Pancreas (tissue), 10 donors: ENCODE results near the gene NR2C2. TPM values are rescaled to one million over a fixed set of nuclear protein-coding genes. Genes with fewer than 3 reads are reported as not detected.
A peak's percentile ranks its signal among the peaks of the same experiment; 100 is the strongest.

ENCODE experiments used
- ATAC-seq, 4 donors: fragments of 200-7000 bp; cut with Tn5 transposase; one replicate each; pipeline versions ENCODE4 v1.8.0 to v1.9.1; 2020; ENCODE audit warnings: mild to moderate bottlenecking in 4 of 4, moderate library complexity in 4 of 4
- DNase-seq, 6 donors: peaks; one replicate each; pipeline ENCODE4 v3.0.0-alpha.2; 2020
- FAIRE-seq: peaks from 2 replicates; lab custom pipeline; 2012; peaks lifted over from hg19 to GRCh38; lab: Jason Lieb, UNC
- H3K27ac ChIP-seq, 4 donors: fragments of 200-600 bp; sonication (generic); 1 replicate in 3 of 4; 2 replicates in 1 of 4; pipeline versions ENCODE4 v1.5.0 to v1.8.0; 2020
- H3K27me3 ChIP-seq, 4 donors: fragments of 200-600 bp; one replicate each; pipeline ENCODE4 v1.8.0; 2021
- H3K36me3 ChIP-seq, 3 donors: fragments of 200-600 bp; sonication (generic) in 1 of 3; one replicate each; pipeline versions ENCODE4 v1.5.0 to v1.8.0; 2020 to 2021
- H3K4me1 ChIP-seq, 3 donors: fragments of 200-600 bp; one replicate each; pipeline ENCODE4 v1.8.0; 2021
- H3K4me3 ChIP-seq, 4 donors: fragments of 200-600 bp; sonication (generic) in 2 of 4; one replicate each; pipeline versions ENCODE4 v1.5.0 to v1.8.0; 2020 to 2021
- H3K9me3 ChIP-seq, 4 donors: fragments of 200-600 bp; one replicate each; pipeline ENCODE4 v1.8.0; 2021
- WGBS, 2 donors: extraction: QIAGEN DNeasy Blood & Tissue Kit; methylation state at CpG; one replicate each; pipeline ENCODE4 v1.1.7; 2013; 5-methylcytosine and 5-hydroxymethylcytosine counted together
- intact Hi-C, 3 donors: fragments of 100-400 bp; cut with DNase I; formaldehyde crosslinking; loops; one replicate each; pipeline versions ENCODE4 v1.11.1 to v1.14.2; 2022
- polyA plus RNA-seq, 2 donors: library from polyadenylated mRNA; stranded (reverse); fragments of 200-250 nt; gene quantifications; one replicate each; pipeline ENCODE4 v1.2.3, GENCODE V29; 2013
- total RNA-seq, 6 donors: library from RNA; stranded (reverse); fragmentation: NEBNext Ultra II Directional in 4 of 6; extraction: Animal tissue kit (Norgen Biotek cat#: 25700) in 4 of 6; gene quantifications; one replicate each; pipeline versions ENCODE4 v1.2.1 to v1.2.4, GENCODE V29; 2021 to 2023
- TF ChIP-seq, protein P1 (sequence below), 4 donors: fragments of 200-600 bp; sonication (generic) in 3 of 4; IDR thresholded peaks; one replicate each; pipeline versions ENCODE4 v1.5.0 to v1.8.0; 2021; ENCODE audit warnings: antibody characterized with exemption in 4 of 4
- donor health status: healthy with polysubstance abuse.
- donor health status: DM: no; HTN: no; CAD: no; lungs with moderate emphysema.
- donor health status: DM: no; HTN: no; CAD: no.
- donor health status: control.
- donor health status: control.
- donor health status: Bipolar disorder and iron deficiency.
- donor health status: DM: yes; HTN: yes; CAD: no.
- donor health status: DM: no; HTN: no; CAD: no.
- donor health status: DM: no; HTN: no; CAD: no.
- donor health status: DM: yes; HTN: yes; CAD: no.

Gene NR2C2
- total and polyA plus RNA-seq, 8 donors, result 5.4 to 25.1 (median 14.4) TPM

GRCh38 chr3:15060029-15060428 is 112.6 kb downstream of the NR2C2 start:
- TF ChIP-seq, protein P1, sequence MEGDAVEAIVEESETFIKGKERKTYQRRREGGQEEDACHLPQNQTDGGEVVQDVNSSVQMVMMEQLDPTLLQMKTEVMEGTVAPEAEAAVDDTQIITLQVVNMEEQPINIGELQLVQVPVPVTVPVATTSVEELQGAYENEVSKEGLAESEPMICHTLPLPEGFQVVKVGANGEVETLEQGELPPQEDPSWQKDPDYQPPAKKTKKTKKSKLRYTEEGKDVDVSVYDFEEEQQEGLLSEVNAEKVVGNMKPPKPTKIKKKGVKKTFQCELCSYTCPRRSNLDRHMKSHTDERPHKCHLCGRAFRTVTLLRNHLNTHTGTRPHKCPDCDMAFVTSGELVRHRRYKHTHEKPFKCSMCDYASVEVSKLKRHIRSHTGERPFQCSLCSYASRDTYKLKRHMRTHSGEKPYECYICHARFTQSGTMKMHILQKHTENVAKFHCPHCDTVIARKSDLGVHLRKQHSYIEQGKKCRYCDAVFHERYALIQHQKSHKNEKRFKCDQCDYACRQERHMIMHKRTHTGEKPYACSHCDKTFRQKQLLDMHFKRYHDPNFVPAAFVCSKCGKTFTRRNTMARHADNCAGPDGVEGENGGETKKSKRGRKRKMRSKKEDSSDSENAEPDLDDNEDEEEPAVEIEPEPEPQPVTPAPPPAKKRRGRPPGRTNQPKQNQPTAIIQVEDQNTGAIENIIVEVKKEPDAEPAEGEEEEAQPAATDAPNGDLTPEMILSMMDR (IDR thresholded peaks at IDR 0.05), result no peak
- Histone ChIP-seq H3K9me3 (no peaks in the 10 kb centered on the region), H3K4me1 (peaks cover 4 to 11% (median 10%) of the 10 kb centered on the region in 3 donors), H3K27me3 (no peaks in the 10 kb centered on the region), H3K36me3 (peaks cover 0 to 7% (median 0%) of the 10 kb centered on the region in 3 donors), H3K27ac (no peak overlapping the region), H3K4me3 (no peak overlapping the region)
- intact Hi-C loops, result no loop called here
- FAIRE-seq (no peak), ATAC-seq (no peak), DNase-seq (no peak)
- WGBS, 2 donors, result 92 to 93% methylated on average over 3 of the region's 3 CpGs

DNA sequence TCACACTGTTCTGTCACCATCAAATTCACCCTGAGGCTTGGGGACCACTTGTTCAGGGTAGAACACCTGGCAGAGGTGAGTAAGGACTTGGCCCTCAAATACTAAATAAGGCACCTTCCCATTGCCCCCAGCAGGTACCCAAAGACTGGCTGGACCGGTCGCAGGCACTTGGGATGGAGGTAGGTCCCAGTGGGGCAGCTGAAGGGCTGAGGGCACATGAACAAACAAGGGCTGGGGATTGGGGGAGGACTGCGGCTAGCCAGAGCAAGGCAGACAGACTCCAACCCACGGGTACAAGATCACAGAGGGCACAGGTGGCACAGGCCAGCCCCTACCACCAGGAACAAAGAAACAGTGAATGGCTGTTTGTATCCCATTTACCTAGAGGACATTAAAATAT is 115.9 kb downstream of the NR2C2 start:
- H3K9me3 ChIP-seq, result no peaks in the 10 kb centered on the region
- intact Hi-C loops, result no loop called here
- WGBS, 2 donors, result 70 to 85% methylated on average over 4 of the region's 4 CpGs
- TF ChIP-seq, protein P1 (IDR thresholded peaks at IDR 0.05), result no peak
- no peaks in the 10 kb centered on the region for H3K27me3 ChIP-seq
- H3K4me1 ChIP-seq, result peaks cover 4 to 11% (median 10%) of the 10 kb centered on the region in 3 donors
- DNase-seq (no peak), ATAC-seq (no peak), FAIRE-seq (no peak)
- H3K4me3 ChIP-seq, result no peak overlapping the region
- peaks cover 0 to 7% (median 0%) of the 10 kb centered on the region in 3 donors for H3K36me3 ChIP-seq
- no peak overlapping the region for H3K27ac ChIP-seq

DNA sequence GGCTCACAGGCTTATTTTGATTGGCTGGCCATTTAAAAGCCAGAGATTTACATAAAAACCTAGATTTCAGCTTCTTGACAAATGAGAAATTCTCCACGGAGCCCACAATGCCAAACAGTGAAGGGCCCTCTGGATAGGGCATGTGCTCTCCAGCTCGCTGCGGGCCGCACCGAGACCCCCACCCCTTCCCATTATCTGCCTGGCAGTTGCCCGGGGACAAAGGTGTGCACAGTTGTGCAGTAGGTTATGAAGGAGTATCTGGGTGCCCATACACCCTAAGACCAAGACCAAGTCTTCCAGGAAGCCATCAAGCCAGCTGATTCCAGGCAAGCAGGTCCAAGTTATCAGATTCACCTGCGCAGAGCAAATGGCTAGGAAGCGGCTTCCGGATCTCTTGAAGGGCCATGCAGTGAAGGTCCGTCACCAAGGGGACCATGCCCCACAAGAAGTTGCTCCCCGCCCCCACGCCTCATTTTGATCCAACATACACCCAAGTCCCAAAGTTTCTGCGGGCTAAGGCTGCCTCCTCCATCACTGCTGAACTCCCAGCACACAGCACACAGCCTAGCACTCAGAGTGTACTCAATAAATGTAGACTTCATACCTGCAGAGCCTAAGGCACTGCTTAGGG is 116.4 kb downstream of the NR2C2 start:
- 81 to 85% methylated on average over 13 of the region's 13 CpGs for WGBS, 2 donors
- intact Hi-C loops, result no loop called here
- DNase-seq (no peak), FAIRE-seq (no peak), ATAC-seq (no peak)
- Histone ChIP-seq H3K4me3 (peak overlapping the region; percentile 73 to 94 (median 82)), H3K27me3 (no peaks in the 10 kb centered on the region), H3K4me1 (peaks cover 4 to 11% (median 10%) of the 10 kb centered on the region in 3 donors), H3K27ac (no peak overlapping the region), H3K9me3 (no peaks in the 10 kb centered on the region), H3K36me3 (peaks cover 0 to 5% (median 0%) of the 10 kb centered on the region in 3 donors)
- TF ChIP-seq, protein P1 (IDR thresholded peaks at IDR 0.05), result no peak

DNA sequence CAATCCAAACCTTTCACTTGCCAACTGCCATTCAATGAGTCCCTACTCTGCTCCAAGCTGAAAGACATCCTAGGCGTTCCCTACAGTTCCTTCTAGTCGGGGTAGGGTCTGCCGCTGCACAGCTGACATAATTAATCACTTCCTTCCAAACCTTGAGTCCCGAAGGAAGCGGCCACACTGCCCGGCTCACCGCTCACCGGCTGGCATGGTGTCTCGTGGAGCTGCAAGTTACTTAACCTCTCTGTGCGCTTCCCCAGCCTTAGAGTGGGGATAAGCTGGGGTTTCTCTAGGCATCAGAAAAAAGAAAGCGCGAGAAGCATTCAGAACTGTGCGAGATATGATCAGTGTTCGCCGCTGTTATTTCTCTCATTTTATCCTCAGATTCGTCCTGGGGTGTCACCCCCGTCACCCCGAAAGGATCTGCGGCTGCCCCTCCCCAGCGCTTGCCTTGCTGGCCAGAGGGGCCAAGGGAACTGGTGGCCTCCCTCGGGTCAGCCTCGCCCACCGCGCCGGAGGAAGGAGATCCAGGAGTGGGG is 117.0 kb downstream of the NR2C2 start:
- Histone ChIP-seq H3K4me1 (peaks cover 4 to 11% (median 10%) of the 10 kb centered on the region in 3 donors), H3K9me3 (no peaks in the 10 kb centered on the region), H3K27me3 (no peaks in the 10 kb centered on the region), H3K36me3 (no peaks in the 10 kb centered on the region), H3K27ac (peak overlapping the region in 3 of 4 donors; percentile 53 to 69 (median 58)), H3K4me3 (peak overlapping the region; percentile 73 to 94 (median 82))
- intact Hi-C loops, result no loop called here
- WGBS, 2 donors, result 0 to 1% methylated on average over 24 to 25 of the region's 25 CpGs
- ATAC-seq (peak; percentile 48 to 72 (median 59)), FAIRE-seq (no peak), DNase-seq (peak in 1 of 6 donors; percentile 20)
- TF ChIP-seq, protein P1 (IDR thresholded peaks at IDR 0.05), result no peak
